ENCODE results near the gene AKT3.

DNA sequence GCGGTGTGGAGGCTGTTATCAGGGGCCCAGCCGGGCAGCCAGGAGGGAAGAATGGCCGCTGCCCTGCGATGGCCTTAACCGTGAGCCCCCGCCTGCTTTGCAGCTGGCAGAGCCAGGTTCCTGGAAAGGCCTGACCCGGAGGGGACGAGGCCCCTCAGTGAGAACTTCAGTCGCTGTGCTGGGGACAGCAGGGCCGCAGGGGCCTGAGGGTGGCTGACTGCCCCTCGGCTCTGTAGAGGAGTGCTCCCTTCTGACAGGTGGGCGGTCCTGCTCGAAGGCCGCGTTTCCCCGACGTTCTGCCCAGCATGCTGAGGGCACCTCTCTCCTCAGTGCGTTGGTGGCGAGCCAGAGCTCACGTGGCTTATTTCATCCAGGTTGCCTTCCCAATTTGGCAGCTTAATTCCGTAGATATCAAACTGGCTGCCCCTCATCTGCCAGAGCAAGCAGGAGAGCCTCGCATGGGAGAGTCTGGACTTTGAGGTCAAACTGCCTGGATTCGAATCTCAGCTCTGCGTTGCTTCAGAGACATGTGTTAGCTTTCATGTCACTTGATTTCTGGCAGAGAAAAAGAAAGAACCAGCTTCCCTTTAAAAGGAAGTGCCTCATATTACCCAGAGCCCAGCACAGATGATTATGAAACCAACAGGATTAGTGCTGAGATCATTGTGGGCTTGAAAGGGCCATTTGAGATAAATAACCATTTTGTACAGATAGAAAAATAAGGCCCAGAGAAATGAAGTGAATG lies 354.4 kb downstream of the AKT3 start:
- TF ChIP-seq, protein P1, sequence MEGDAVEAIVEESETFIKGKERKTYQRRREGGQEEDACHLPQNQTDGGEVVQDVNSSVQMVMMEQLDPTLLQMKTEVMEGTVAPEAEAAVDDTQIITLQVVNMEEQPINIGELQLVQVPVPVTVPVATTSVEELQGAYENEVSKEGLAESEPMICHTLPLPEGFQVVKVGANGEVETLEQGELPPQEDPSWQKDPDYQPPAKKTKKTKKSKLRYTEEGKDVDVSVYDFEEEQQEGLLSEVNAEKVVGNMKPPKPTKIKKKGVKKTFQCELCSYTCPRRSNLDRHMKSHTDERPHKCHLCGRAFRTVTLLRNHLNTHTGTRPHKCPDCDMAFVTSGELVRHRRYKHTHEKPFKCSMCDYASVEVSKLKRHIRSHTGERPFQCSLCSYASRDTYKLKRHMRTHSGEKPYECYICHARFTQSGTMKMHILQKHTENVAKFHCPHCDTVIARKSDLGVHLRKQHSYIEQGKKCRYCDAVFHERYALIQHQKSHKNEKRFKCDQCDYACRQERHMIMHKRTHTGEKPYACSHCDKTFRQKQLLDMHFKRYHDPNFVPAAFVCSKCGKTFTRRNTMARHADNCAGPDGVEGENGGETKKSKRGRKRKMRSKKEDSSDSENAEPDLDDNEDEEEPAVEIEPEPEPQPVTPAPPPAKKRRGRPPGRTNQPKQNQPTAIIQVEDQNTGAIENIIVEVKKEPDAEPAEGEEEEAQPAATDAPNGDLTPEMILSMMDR (IDR thresholded peaks at IDR 0.05), result no peak
- TF ChIP-seq POLR2AphosphoS5 (IDR thresholded peaks at IDR 0.05) (peak; percentile 15 to 59 (median 38)), POLR2A (IDR thresholded peaks at IDR 0.05) (no peak)
